Dedifferentiated amniotic fluid mesenchymal stem cell (primary cell): ENCODE measurements around the gene KAZN.

Experiments used
- DNase-seq: peaks from one replicate; pipeline ENCODE4 v3.0.0-alpha.2; 2016; ENCODE audit errors: extremely low spot score

KAZN gene

DNA sequence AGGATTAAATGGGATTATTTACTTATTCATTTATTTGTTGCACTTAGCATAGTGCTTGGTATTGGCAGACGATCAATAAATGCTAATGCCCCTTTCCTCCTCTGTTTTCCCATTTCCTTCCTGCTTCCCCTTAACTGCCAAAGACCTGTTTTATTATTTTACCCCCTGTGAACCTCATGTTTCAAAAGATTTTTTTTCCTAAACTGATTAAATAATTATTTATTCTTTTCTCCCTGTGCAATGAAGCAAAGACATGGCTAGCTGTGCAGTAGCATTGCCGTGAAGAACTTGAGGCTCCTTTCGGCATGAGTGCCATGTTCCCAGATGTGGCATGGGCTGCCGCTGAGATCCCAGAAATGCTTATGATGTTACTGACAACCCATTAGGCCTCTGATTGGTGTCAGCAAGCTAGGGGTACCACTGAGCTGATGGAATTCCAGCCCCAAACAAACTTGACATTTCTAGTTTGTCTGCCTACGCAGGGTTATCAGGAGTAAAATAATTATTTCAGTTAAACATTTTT is 288.6 kb downstream of the KAZN start:
- DNase-seq: no peak

DNA sequence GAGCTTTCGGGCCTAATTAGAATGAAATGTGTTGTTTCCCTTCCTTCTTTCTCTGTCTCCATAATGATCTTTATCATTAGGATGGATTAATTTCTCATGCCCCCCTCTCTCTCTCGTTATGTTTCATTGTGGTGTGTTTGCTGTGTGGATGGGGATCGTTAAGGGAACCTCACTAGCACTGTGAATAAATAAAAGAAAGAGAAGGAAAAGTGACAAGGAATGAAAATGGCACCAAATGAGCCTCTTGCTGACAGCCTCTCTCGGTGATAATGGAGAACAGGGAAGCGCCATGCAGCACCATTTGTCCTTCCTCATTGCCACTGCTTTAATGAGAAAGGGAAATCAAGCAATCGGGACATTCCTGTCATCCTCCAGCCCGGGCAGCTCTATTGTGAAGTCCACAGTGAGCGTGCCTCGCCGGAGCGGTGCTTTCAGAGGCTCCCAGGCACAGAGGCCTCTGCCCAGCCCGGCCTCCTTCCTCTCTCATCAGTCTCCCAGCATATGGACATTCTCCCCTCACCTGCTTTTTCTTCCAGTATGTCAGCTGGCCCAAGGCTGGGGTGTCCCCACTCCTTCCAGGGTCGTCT is 289.4 kb downstream of the KAZN start:
- no peak for DNase-seq

DNA sequence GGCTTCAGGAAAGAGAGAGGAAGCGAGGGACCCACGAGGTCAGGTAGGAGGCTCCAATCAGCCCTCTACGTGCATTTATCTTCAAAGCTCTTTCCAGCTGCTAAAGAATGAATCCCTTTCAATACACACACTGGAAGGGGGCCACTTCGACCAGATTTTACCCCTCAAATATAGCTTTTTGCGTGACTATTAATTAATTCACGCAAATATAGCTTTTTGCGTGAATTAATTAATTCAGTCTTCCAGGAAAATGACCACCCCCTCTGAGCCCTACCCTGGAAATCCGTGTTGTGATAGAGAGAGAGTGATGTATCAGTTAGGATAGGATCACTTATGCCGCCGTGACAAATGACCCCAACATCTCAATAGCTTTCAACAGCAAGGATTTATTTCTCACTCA is 289.9 kb downstream of the KAZN start:
- DNase-seq: no peak

DNA sequence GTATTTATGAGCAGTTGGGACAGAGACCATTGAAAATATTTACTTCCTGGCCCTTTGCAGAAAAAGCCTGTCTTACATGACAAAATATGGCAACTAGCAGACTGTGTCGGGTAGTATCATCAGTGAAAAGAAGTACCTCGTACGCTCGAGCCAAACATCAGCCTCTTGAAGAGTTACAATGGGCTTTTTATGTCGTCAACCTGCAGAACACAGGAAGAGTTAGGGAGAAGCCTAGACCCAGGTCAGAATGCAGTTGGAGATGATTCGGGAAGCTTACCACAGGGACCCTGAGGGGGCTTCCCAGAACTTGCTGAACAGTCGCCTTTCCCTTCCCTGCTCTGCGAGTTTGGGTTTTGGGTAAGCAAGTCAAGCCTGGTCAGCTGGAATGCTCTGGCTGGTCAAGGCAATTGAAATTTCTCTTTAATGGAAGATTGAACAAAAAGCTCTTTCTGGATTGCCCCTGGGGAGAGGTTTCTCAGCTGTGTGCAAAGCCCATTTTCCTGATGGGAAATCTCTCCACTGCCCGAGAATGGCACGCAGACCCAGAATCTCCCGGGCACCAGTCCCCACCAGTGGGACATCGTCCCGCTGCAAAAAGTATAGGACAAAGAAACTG is 291.4 kb downstream of the KAZN start:
- no peak for DNase-seq

DNA sequence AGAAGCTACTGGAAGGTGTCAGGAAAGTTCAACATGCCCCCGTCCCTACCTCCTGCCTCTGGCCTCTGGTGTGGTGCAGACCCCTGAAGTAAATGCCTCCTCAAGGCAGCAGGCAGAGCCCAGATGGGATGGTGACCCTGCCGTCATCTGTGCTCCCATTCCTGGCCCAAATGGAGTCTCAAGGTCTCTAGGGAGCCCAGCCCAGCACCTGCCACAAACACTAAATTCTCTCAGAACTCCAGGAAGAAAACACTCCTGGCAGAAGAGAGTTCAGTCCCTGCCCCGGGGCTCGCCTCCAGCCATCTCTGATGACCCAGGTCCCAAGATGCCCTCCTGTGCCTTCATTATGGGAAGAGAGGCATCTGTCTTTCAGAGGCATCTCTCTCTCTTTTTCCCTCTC is 293.5 kb downstream of the KAZN start:
- DNase-seq: no peak

DNA sequence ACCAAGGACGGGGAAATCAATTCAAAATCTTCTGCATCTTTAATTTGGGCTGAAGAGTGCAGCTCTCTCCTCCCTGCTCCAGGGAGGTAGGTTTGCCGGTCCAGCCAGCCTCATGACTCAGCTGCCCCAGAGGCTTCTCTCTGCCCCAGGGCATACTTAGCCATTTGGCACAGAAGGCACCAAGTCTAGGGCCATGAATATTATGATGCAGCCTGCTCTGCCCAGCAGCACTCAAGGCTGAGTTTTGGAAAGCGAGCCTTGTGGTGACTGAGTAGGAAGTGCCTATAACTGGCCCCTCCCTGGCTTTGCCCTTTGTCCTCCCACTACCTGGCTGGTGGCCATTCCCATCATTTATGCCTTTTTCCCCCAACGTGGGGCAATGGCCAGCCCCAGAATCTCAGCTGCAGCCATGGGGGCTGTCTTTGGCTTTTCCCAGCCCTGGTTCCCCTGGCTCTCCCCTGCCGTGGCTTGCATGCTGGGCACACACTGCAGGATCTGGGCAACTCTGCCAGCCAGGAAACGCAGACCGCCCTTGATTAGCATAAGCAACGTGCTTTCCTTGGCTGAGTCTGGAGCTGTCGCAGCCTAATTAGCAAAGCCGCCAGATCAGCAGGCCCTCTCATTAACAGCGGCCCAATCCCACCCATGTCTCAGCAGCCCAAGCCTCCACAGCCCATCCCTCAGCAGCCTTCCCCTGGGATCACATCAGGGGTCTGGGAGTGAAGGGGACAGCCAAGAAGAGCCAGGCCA is 296.5 kb downstream of the KAZN start:
- no peak for DNase-seq

DNA sequence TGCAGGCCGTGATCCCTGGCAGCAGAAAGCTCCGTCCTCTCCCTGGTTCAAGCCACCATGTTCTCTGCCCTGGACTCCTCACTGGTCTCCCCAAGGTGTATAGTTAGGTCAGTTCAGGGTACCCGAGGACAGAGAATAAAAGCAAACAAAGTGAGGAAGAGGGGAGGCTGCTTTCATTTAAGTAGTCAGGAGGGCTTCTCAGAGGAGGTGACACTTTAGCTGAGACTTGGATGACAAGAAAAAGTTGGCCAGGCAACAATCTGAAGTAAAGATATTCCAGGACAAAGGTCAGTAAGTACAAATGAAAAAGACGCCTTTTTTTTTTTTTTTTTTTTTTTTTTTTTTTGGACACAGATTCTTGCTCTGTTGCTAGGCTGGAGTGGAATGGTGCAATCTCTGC is 297.2 kb downstream of the KAZN start:
- DNase-seq: no peak

DNA sequence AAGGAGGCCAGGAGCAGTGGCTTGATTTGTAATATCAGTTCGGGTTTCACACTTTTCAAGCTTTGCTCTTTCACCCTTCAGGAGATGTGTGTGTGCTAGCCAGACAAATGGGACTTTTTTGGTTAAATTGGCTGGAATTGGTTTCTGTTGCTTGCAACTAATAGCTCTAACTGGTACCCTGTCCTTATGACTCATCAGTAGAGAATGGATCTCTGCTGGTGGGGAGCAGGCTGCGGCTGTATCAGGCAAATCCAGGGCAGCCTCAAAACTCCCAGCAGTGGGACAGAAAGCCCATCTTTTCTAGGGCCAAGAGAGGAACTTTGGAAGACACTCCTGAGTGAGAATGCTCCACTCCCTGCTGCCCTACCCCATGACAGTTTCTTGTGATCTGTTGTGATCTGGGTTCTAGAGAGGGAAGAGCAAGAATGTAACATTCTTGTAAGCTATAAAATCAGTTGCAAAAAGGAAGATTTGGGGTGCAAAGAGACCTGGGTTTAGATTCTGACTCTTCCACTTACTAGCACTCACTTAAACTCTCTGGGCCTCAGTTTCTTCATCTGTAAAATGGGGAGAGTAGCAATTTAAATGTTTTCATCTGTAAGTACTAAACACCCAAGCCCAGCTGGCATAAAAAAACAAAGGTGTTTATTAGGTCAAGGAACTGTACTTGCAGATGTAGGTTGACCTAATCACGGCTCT is 298.0 kb downstream of the KAZN start:
- no peak for DNase-seq

DNA sequence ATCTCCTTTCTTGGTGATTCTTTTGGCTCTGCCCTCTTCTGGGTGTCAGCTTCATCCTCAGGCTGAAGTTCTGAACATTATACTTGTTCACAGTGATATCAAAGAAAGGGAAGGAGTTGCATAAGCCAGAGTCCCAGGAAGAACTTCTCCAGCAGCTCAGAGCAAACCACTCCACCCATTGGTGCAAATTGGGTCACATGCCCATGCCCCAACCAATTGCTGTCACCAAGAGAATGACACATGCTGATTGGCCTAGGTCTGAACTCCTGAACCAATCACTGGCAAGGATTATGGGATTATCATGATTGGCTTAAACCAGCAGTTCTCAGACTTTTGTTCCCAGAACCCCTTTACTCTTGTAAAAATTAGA is 298.6 kb downstream of the KAZN start:
- no peak for DNase-seq

DNA sequence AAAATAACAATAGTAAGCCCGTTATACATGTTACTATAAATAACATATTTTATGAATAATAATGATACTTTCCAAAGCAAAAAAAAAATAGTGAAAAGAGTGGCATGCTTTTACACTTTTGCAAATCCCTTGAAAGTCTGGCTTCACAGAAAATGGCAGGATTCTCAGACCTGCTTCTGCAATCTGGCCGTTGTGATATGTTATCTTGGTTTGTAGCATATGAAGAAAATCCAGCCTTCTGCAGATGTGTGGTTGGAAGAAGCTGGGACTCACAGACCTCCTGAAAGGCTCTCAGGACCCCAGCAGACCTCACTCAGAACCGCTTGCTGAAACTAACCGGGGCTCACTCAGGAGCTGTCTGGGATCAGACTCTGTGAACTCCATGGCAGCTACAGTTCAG is 299.1 kb downstream of the KAZN start:
- no peak for DNase-seq

DNA sequence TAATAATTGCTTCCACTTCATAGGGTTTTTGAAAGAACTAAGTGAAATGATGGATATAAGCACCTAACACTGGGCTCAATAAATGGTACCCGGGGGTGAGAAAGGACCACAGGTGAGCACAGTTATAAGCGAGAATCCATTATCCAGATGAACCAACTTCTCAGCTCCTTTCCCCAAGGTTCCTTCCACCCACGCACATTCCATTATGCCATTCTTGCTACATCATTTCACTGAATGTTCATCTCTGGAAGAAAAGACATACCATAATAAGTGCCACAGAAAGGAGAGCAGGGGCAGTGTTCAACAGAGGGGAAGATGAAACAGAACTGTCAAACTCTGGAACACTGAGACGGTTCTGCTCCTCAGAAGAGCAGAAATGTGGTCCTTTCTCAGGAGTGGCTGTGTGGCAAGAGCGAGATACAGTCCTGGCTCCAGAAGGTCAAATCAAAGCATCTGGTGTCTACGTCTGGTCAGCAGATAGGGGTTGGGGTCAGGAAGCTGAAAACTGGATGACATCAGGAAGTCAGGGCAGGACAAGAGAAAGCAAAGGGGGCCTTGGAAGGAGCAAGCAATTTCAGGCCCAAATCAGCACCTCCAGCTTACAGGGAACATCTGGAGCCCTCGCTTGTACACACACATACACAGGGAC is 299.6 kb downstream of the KAZN start:
- no peak for DNase-seq

DNA sequence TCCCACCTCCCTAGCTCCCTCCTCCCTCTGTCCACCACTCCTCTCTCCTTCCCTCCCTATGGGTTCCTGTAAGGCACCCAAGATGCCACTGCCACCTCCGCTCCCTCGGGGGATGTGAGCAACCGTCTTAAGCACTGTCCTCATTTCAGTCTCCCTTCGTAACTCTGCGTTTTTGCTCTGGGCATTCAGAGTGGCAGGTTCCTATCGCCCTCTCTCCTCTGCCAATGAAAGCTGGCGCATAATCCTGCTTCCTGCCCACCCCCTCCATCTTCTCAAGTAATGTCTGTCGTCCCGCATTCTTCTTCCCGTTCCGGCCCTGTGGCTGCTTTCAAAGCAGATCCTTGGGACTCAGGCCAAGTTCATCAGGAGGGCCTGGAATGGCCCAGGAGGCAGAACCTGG is 301.2 kb downstream of the KAZN start:
- DNase-seq: no peak

DNA sequence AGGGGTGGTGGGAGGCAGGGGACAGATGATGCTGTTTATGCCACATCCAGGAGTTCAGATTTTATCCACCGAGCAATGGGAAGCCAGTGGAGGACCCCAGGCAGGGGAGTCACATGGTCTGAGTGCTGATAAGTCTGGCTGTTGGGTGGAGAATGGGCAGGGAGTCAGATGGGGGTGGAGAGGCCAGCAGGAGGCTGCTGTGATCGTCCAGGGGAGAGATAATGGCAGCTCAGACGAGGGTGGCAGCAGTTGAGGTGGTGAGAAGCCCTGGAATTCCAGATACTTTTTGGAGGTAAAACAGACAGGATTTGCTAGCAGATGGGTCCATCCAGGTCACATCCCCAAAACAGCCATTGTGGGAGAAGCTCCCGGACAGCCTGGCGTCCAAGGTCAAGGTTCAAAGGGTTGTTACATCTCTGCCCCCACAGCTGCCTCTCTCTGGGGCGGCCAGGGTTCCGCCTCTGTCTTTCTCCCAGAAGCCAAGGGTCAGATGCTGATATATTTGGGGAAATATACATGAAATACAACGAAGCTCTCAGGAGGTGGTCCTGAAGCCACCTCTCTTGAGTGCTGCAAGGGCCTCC is 303.0 kb downstream of the KAZN start:
- DNase-seq: no peak

DNA sequence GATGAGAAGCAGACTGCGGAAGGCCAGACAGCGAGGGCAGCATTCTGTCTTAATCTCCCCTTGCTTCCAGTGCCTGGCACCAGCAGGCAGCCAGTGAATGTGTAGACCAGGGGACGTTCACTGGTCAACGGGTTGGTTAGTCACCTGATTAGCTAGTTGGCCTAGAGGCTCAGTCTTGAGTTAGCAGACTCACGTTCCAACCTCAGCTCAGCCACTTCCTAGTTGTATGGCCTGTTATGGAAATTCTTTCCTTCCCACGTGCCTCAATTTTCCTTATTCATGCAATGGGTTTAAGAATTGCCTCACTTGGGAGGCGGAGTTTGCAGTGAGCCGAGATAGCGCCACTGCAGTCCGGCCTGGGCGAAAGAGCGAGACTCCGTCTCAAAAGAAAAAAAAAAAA is 305.4 kb downstream of the KAZN start:
- no peak for DNase-seq

DNA sequence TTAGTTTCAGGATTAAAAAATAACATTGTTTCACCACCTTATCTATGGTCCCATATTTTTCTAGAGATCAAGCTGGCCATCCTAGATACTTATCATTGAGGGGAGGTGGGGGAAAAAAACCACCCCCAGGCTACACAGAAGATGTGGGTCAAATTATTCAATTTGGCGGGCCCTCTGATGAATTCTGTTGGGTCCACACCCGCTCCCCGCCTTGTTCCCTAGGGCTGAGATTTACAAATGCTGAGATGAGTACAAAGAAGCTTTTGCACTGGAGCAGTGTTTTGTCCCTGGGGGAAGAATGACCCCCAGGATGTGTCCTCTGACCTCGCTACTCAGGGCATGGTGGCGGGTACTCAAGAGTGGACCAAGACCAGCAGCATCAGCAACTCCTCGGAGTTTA is 308.2 kb downstream of the KAZN start:
- no peak for DNase-seq

DNA sequence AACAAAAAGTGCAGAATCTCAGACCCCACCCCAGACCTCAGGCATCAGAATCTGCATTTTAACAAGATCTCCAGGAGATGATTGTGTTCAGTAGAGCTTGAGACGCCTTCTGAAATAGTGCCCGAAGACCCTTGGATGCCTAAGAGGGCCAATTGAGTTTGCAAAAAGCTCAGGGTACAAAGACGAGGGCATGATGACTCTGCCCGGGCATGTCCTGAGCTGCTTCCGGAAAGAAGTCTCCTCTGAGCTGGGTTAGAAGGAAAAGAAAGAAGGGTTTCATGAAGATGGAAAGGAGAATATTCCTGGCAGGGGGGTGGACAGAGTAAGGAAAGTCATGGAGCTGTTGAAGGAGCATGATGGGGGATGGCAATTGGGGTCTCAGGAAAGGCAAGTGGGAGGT is 308.9 kb downstream of the KAZN start:
- DNase-seq: no peak

DNA sequence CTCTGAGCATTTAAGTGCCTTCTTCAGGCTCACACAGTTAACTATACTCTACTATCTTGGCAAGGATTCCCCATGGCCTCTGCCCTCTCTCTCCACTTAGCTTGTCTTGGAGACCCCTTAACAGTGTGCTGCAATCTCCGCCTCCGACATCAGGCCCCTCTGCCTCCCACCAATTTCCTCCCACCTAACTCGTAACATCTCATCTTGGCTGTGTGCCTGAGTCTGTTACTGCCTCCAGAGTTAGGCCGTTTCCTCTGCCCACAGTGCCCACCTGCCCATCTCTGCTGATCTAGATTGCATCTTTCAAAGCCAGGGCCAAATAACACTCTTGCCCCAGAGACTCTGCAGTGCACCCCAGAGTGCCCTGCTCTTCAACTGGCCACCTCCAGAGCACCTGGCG is 310.8 kb downstream of the KAZN start:
- no peak for DNase-seq

DNA sequence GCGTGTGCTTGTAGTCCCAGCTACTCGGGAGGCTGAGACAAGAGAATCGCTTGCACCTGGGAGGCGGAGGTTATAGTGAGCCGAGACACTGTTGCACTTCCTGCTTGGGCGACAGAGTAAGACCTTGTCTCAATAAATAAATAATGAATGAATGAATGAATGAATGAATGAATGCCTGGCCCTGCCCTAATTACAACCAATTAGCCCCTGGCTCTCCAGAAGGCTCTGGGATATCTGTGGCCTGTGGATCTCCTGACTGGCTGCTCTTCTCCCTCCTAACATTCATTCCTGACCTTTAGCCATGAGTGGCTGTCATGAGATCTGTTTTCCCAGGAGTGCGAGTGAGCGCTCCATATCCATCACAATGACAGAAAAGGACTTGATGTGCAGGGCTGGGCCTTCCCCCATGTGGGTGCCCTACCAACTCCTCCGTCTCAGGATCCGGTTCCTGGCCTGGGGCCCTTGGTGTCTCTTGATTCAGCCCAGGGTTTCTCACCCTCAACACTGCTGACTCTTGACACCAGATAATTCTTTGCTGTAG is 311.5 kb downstream of the KAZN start:
- DNase-seq: no peak

DNA sequence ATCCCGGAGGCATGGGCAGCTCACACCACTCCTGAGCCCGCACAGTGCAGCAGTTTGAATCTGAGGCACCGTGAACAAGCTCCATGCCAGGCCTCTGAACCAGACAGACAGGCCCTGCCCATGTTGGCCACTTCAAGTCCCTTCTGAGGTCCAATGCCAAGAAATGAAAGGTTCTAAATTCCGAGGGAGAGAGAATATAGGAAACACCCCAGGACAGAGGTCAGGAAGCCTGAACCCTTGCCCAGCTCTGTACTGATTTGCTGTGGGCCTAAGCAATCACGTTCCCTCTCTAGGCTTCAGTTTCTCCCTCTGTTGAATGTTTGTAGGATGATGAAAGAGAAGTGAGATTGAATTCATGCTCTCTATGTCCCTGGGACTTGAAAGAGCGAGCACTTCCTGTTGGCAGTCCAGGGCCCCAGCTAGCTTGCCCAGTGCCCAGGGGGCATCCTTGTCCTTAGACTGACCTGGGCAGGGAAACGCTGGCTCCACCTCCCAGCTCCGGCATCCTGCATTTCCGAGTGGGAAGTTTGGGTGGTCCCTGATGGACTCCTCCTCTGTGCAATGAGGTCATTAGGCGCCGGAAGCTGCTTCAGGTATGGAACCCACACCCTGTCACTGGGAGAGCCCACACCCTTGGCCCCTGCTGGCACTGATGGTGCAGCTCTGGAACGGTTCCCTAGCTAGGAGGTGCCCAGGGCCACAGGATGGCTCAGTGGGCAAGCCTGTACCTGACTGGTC is 312.7 kb downstream of the KAZN start:
- no peak for DNase-seq

DNA sequence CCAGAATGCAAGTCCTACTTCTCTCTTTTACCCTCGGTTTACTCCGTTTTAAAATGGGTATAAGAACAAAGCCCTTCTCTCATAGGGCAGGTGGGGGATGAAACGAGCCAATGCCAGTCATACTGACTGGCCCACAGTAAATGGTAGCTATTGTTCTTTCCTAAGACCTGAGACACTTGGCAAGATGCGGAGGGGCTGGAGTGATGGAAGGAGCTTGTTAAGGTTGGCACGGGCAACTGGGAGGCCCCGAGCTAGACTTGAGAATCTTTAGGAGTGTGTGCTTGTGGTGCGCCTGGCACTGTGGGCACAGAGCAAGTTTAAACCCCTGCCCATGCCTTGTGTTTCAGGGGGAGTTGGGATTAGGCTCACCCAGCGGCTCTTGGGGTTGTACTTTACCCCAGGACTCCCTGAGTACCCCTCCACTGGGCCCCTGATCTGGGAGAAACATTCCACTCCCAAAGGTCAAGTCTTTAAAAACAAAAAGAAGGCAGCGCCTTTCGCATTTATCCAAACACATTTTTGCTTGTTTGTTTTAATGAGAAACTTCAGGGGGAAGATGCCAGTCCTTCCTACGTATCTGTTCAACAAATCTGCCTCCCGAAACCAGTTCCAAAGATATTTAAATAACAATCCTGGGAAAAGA is 314.5 kb downstream of the KAZN start:
- no peak for DNase-seq
